GM21528 (cell line): ENCODE results near the gene KAT6B.
"Not testable (repeated sequence)": the region's sequence is repeated elsewhere in the genome, so short reads cannot be mapped to it uniquely, and the experiment has no call there.

Experiments used
- ATAC-seq: cut with Tn5 transposase; IDR thresholded peaks from one replicate; pipeline ENCODE4 v1.9.1; 2021; ENCODE audit warnings: mild to moderate bottlenecking, moderate library complexity; ENCODE audit not compliant: unreplicated experiment, low FRiP score

KAT6B gene

GRCh38 chr10:74913377-74913979 lies 87.1 kb downstream of the KAT6B start:
- no peak for ATAC-seq

DNA sequence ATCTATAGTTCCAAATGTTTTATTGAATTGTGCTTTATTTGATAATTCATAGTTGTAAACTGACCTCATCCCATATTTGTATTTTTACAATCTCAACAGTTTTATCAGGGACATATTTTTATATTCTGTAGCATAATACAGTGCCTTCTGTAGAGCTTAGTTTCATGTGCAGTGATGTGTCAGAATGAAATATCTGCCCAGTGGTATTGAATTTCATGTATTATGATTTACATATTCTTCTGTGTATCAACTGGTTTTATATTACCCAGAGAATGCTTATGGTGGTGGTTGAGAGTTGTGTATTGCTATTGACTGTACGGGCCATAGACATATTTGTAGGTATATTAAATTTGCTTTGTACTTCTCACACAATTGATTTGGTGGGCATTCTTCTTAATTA lies 89.9 kb downstream of the KAT6B start:
- no peak for ATAC-seq

DNA sequence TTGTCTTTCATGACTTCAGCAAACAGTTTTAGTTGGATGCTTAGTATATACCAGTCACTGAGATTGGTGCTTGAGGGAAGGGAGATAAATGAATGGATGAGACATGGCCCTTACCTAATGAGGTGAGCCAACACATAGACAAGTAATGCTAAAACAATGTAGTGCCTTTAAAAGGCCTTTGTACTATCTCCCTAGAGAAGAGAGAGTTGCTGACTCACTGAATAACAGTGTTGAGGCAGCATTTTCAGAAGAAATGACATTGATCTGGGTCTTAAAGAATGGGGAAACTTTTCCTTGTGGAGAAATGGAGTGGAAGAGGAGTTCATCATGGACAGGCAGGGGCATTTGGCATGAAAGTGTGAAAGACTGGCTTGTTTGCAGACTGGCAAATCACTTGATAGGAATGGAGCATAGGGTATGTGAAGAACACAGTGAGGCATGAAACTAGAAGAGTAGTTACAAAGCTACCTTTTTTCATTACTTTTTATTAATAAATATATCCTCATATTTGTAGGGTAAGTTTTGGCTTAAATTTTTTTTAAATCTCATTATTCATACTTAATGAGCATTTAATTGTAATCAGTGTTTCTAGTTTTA lies 91.2 kb downstream of the KAT6B start:
- no peak for ATAC-seq

GRCh38 chr10:74919671-74920070 lies 93.3 kb downstream of the KAT6B start:
- no peak for ATAC-seq

DNA sequence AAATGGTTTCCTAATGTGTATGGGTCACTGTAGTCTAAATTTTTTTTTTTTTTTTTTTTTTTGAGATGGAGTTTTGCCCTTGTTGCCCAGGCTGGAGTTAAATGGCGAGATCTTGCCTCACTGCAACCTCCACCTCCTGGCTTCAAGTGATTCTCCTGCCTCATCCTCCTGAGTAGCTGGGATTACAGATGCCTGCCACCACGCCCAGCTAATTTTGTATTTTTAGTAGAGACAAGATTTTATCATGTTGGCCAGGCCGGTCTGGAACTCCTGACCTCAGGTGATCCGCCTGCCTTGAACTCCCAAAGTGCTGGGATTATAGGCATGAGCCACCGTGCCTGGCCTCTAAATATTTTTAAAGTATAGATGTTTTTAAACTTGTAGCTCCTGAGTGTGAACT lies 94.7 kb downstream of the KAT6B start:
- not testable (repeated sequence) for ATAC-seq

GRCh38 chr10:74921744-74922143 lies 95.3 kb downstream of the KAT6B start:
- ATAC-seq = no peak

DNA sequence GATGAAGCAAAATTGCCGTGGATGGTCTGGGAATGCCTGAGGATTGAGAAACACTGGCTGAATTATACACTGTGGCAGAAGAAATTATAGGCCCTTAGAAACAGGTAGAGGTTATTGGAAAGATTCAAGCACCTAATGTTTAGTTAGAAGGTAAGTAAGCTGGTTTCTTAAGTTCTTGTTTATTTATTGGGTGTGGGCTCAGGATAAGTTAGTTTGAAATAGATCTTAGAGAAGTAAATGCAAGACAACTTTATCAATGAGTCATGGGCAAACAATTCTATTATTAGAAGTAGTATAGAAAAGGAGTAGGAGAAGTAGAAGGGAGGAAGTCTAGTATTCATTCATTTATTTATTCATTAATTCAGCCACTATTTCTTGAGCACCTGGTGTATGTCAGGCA lies 96.5 kb downstream of the KAT6B start:
- ATAC-seq = no peak

- ATAC-seq = no peak
Observed at GRCh38 chr10:74923556-74923955, 97.2 kb downstream of the KAT6B start.

DNA sequence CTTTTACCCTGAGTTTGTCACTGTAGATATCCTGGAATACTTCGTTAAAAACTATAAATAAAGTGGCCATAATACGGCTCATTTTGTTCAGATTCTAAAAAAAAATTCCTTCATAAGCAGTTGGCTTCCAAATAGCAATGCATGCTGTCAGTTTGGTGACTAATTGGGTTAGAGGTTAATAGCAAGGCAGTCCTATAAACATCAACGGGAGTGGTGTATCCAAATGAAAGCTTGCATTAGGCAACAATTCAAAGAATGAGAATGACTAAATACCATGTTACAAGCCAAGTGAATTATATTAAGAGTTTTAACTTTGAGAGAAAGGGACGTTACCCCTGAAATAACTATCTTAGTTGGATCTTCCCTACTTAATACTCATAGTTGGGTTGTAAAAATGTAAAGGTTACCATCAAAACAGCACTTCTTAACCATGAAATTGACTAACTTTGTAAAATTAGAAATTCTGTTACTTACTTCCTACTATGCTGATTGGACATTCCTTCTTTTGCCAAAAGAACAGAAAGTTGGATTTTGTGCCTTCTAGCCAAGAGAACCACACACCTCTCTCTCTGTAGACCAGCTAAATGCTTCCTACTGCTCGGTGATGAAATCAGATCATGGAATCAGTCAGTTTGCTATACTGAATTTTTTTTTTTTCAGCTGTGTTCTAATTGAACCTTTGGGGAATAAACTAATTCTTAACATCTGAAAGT lies 98.0 kb downstream of the KAT6B start:
- ATAC-seq = no peak

GRCh38 chr10:74925291-74925690 lies 98.9 kb downstream of the KAT6B start:
- ATAC-seq = no peak

GRCh38 chr10:74925708-74926107 lies 99.3 kb downstream of the KAT6B start:
- no peak for ATAC-seq

DNA sequence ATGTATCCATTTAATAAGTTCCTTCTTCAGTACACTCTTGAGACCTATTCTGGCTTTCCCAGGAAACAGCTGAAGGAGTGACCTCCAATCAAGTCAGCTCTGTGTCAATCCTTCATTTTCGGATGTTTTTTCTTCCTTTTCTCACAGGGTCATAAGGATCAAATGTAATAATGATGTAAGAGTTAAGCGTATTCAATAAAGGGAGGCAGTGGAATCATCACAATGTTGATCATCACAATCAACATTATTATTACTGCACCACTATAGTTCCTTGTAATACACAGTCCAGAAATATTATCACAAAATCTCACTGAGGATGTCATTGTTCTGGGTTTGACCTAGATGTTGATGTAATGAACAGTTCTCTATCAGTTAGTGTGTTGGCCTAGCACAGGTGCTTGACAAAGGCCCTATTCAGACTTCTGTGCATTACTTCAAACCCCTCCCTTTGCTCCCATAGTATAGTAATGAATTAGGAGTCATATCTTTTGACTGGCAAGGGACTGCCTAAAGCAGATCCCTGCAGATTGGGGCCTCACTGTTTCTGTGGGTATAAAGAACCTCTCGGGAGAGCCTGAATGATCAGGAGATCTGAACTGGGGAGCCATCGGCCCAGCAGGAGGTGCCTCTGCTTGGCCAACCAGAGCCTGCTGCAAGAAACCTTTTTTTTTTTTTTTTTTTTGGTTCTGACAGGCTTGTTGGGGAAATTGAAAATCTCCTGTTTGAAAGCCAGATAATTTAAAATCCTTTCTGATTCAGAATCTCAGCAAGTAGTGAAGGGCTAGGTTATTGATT lies 100.6 kb downstream of the KAT6B start:
- ATAC-seq = no peak

DNA sequence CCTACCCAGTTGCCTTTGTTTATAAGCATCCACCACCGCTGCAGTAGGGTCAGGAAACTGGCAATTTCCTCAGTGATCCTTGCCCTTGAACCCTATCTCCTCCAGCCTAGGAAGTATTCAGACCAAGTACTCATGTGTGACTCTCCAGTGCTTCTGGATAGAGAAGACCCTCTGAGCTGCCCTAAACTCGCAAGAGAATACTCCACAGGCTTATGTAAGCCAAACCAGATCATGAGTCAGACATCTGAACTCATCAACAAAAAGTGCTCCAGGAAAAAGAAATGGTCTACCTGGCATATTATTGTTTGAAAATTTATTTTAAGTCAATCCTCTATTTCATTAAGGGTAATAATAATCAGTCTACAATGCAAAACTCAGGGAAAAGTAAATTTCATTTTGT lies 101.3 kb downstream of the KAT6B start:
- no peak for ATAC-seq

DNA sequence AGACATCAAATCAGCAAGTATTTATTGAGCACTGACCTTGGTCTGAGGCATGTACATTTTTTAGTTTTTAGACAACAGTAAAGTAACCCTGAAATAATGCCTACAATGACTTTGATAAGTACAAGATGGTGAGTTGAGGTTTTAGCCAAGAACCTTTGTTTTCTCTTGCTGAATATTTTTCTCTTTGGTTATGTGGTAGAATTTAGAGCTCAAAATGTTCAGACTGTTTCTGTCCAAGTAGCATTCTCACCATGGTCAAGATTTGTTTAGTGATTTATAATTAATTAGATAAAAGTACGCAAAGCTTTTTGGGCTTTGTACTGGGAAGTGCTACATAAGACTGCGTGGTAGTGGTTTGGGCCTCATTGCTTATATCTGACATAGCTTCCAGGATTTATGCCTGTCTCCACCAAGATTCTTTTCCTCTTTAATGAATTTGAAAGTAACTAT lies 102.4 kb downstream of the KAT6B start:
- ATAC-seq = no peak

DNA sequence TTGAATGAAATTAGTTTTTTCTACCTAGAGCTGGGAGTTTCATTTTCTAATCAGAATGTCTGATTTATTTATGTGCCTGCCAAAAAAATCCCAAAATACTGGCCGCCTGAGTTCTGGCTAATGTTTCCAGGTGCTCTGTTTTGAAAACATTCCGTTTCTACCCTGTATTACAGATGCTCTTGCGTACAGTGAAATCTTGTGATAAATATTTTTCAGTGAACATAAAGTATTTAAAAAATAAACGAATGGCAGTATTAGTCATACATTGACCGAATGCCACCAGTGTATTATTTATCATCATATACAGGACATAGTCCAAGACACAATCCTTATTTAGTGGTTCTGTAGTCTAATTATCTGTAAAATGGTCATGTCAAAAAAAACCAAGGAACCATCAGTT lies 102.8 kb downstream of the KAT6B start:
- ATAC-seq = no peak

- no peak for ATAC-seq
Observed at GRCh38 chr10:74930965-74931364, 104.6 kb downstream of the KAT6B start.

- no peak for ATAC-seq
Observed at GRCh38 chr10:74932648-74933047, 106.2 kb downstream of the KAT6B start.

- ATAC-seq = no peak
Observed at GRCh38 chr10:74934100-74934812, 107.9 kb downstream of the KAT6B start.

DNA sequence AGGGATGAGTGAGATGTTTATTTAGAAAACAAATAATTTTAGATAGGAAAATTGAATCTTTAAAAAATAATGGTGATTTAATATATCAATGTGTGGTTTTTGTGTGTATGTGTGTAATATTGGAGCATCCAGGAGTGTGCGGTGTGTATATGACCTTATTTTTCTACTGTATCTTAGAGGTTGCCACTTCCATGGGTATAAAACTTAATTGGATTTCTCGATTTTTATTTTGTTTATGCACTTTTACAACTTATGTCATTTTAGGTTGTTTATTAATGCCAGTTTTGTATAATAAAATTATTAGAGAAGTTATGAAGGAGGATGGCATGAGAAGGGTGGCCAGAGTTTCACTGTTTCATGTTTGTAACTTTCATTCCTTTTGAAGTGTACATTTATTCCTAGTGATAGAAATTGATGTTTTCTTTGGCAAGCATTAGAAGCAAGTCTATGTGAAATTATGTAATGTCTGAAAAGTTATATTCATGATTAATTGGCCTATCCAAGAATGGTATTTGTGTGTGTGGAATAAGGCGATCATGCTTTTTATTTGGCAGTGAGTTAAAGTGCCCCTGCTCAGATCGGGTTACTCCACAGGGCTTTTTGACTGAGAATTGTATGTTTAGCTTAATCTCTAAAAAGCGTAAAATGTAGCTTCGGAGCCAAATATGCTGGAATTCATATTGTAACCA lies 110.3 kb downstream of the KAT6B start:
- ATAC-seq = no peak

- no peak for ATAC-seq
Observed at GRCh38 chr10:74937266-74937856, 111.0 kb downstream of the KAT6B start.
